CD4-positive, alpha-beta T cell treated with Interleukin-15 for 1 hour (primary cell): ENCODE data around the gene CCNY.

Experiments used
- DNase-seq: peaks from one replicate; pipeline ENCODE4 v3.0.0-alpha.2; 2020

CCNY gene

GRCh38 chr10:35434533-35434932, 98.2 kb downstream of the CCNY start:
- no peak for DNase-seq

- no peak for DNase-seq
Observed at GRCh38 chr10:35435824-35436223, 99.5 kb downstream of the CCNY start.

- no peak for DNase-seq
Observed at GRCh38 chr10:35437829-35438228, 101.5 kb downstream of the CCNY start.

GRCh38 chr10:35438718-35439571, 102.6 kb downstream of the CCNY start:
- DNase-seq = no peak

GRCh38 chr10:35440016-35440415, 103.7 kb downstream of the CCNY start:
- DNase-seq = no peak

GRCh38 chr10:35442028-35442427, 105.7 kb downstream of the CCNY start:
- DNase-seq = no peak

GRCh38 chr10:35442592-35442991, 106.3 kb downstream of the CCNY start:
- no peak for DNase-seq

- DNase-seq = no peak
Observed at GRCh38 chr10:35443858-35444257, 107.5 kb downstream of the CCNY start.

GRCh38 chr10:35445150-35445884, 109.0 kb downstream of the CCNY start:
- DNase-seq = no peak

- no peak for DNase-seq
Observed at GRCh38 chr10:35446439-35446838, 110.1 kb downstream of the CCNY start.

GRCh38 chr10:35447693-35448407, 111.5 kb downstream of the CCNY start:
- DNase-seq = no peak

GRCh38 chr10:35448687-35449662, 112.7 kb downstream of the CCNY start:
- DNase-seq = no peak

GRCh38 chr10:35449944-35450343, 113.6 kb downstream of the CCNY start:
- DNase-seq = no peak

GRCh38 chr10:35451151-35452016, 115.1 kb downstream of the CCNY start:
- no peak for DNase-seq

- no peak for DNase-seq
Observed at GRCh38 chr10:35452171-35452570, 115.9 kb downstream of the CCNY start.

- DNase-seq = no peak
Observed at GRCh38 chr10:35452847-35453246, 116.5 kb downstream of the CCNY start.

- no peak for DNase-seq
Observed at GRCh38 chr10:35453855-35454532, 117.7 kb downstream of the CCNY start.

- no peak for DNase-seq
Observed at GRCh38 chr10:35456153-35456720, 119.9 kb downstream of the CCNY start.

GRCh38 chr10:35456784-35457183, 120.5 kb downstream of the CCNY start:
- no peak for DNase-seq
